B cell (primary cell): Measurements from ENCODE around the gene CFAP157. TPM values are rescaled to one million over a fixed set of nuclear protein-coding genes. Genes with fewer than 3 reads are reported as not detected.

ENCODE experiments used
- ATAC-seq: fragments of 200-7000 bp; cut with Tn5 transposase; one replicate; pipeline ENCODE4 v1.10.0; 2021; ENCODE audit warnings: low read depth, mild to moderate bottlenecking, moderate number of reproducible peaks, moderate library complexity
- CTCF ChIA-PET: fragments of 350-600 bp; sonication (Branson Sonifier 250); formaldehyde crosslinking; loops from one replicate; lab custom pipeline; 2021; ENCODE audit warnings: antibody characterized with exemption, inconsistent platforms; lab: Charles Lee
- POLR2A ChIA-PET: fragments of 350-600 bp; sonication (Branson Sonifier 250); formaldehyde crosslinking; loops from one replicate; lab custom pipeline; 2021; ENCODE audit warnings: antibody characterized with exemption; lab: Charles Lee
- DNase-seq: peaks from one replicate; pipeline ENCODE4 v3.0.0; 2013
- H2AFZ ChIP-seq: 2 replicates; pipeline ENCODE4 v1.6.1; 2012; ENCODE audit warnings: mild to moderate bottlenecking, low read depth, low read length; ENCODE audit not compliant: insufficient read depth, poor library complexity, severe bottlenecking
- H3K27ac ChIP-seq, 2 donors: 1 replicate in 1 of 2; 2 replicates in 1 of 2; pipeline ENCODE4 v1.5.1; 2012 to 2013; ENCODE audit warnings: low read length in 2 of 2, mild to moderate bottlenecking in 2 of 2, moderate library complexity in 1 of 2
- H3K27me3 ChIP-seq, 4 experiments: fragments of 200-600 bp in 1 of 4; sonication (generic) in 1 of 4; replicated peaks in 1 of 4; 1 replicate in 2 of 4; 2 replicates in 2 of 4; pipeline versions ENCODE4 v1.6.1 to v1.7.0; 2013 to 2016; ENCODE audit warnings: low read length in 3 of 4, mild to moderate bottlenecking in 2 of 4, mixed read lengths in 1 of 4, moderate library complexity in 1 of 4; ENCODE audit not compliant: insufficient read depth in 4 of 4, control insufficient read depth in 3 of 4; ENCODE audit errors: control extremely low read depth in 1 of 4
- H3K36me3 ChIP-seq, 2 experiments: replicated peaks in 1 of 2; 1 replicate in 1 of 2; 2 replicates in 1 of 2; pipeline versions ENCODE4 v1.6.1 to v1.7.1; 2013; ENCODE audit warnings: low read length in 1 of 2; ENCODE audit not compliant: insufficient read depth in 2 of 2, control insufficient read depth in 1 of 2; ENCODE audit errors: control extremely low read depth in 1 of 2, extremely low read depth in 1 of 2
- H3K4me1 ChIP-seq, 2 donors: fragments of 200-600 bp in 1 of 2; sonication (generic) in 1 of 2; 1 replicate in 1 of 2; 2 replicates in 1 of 2; pipeline versions ENCODE4 v1.5.1 to v1.6.1; 2013 to 2017; ENCODE audit warnings: low read length in 2 of 2; ENCODE audit not compliant: control insufficient read depth in 2 of 2, insufficient read depth in 2 of 2
- H3K4me2 ChIP-seq: replicated peaks from 2 replicates; pipeline ENCODE3; 2012; ENCODE audit warnings: mild to moderate bottlenecking, low read depth, low read length; ENCODE audit not compliant: poor library complexity, severe bottlenecking
- H3K4me3 ChIP-seq, 5 experiments: fragments of 200-600 bp in 1 of 5; sonication (generic) in 1 of 5; 1 replicate in 3 of 5; 2 replicates in 2 of 5; pipeline versions ENCODE4 v1.5.1 to v1.7.0; 2011 to 2016; ENCODE audit warnings: low read length in 4 of 5, mild to moderate bottlenecking in 4 of 5, low read depth in 2 of 5, control low read depth in 1 of 5, moderate library complexity in 1 of 5; ENCODE audit not compliant: insufficient read depth in 1 of 5; ENCODE audit errors: control extremely low read depth in 1 of 5, extremely low read depth in 1 of 5
- H3K79me2 ChIP-seq: fragments of 200-600 bp; sonication (generic); one replicate; pipeline ENCODE4 v1.6.0; 2016; ENCODE audit warnings: low read length; ENCODE audit not compliant: control insufficient read depth, insufficient read depth
- H3K9ac ChIP-seq: fragments of 200-600 bp; sonication (generic); 2 replicates; pipeline ENCODE4 v1.6.1; 2017; ENCODE audit warnings: mild to moderate bottlenecking, low read length, moderate library complexity
- H3K9me3 ChIP-seq, 3 donors: one replicate each; pipeline versions ENCODE4 v1.6.1 to v1.7.1; 2013; ENCODE audit warnings: low read length in 2 of 3; ENCODE audit not compliant: control insufficient read depth in 2 of 3, insufficient read depth in 1 of 3; ENCODE audit errors: control extremely low read depth in 1 of 3
- H4K20me1 ChIP-seq: 2 replicates; pipeline ENCODE4 v1.6.0; 2012; ENCODE audit warnings: mild to moderate bottlenecking, low read length; ENCODE audit not compliant: insufficient read depth, control insufficient read depth, poor library complexity, severe bottlenecking
- H3K27ac Mint-ChIP-seq: one replicate; pipeline ENCODE4 v1.8.0; 2021; ENCODE audit warnings: mixed read lengths
- H3K27me3 Mint-ChIP-seq: one replicate; pipeline ENCODE4 v1.8.0; 2021; ENCODE audit warnings: mixed read lengths
- H3K4me1 Mint-ChIP-seq: one replicate; pipeline ENCODE4 v1.8.0; 2021; ENCODE audit warnings: mixed read lengths
- H3K4me3 Mint-ChIP-seq: one replicate; pipeline ENCODE4 v1.8.0; 2021; ENCODE audit warnings: mixed read lengths
- H3K9me3 Mint-ChIP-seq: one replicate; pipeline ENCODE4 v1.8.0; 2022; ENCODE audit warnings: mixed read lengths; ENCODE audit not compliant: insufficient read depth
- EZH2 ChIP-seq: IDR thresholded peaks from 2 replicates; pipeline ENCODE4 v1.6.1; 2012; ENCODE audit warnings: borderline replicate concordance, low read depth, mild to moderate bottlenecking, moderate library complexity, low read length; ENCODE audit not compliant: insufficient read depth, poor library complexity, severe bottlenecking
- WGBS: methylation state at CpG from one replicate; pipeline ENCODE4 v1.1.5; 2013; ENCODE audit warnings: missing lambda C conversion rate; ENCODE audit not compliant: insufficient coverage; 5-methylcytosine and 5-hydroxymethylcytosine counted together
- intact Hi-C: fragments of 100-400 bp; cut with micrococcal nuclease; formaldehyde crosslinking; loops from one replicate; pipeline ENCODE4 v1.10.0; 2022
- polyA plus RNA-seq: library from polyadenylated mRNA; depleted of rRNA; stranded (reverse); fragments of >200 nt; gene quantifications from 2 replicates; pipeline ENCODE4 v1.2.3, GENCODE V29; 2012
- total RNA-seq, 2 donors: library from RNA; stranded (reverse); fragments of 120-200 nt in 1 of 2; gene quantifications; 1 replicate in 1 of 2; 2 replicates in 1 of 2; pipeline versions ENCODE4 v1.2.3 to v1.2.4, GENCODE V29; 2013 to 2022
- TF ChIP-seq, protein P1 (sequence below): fragments of 200-600 bp; IDR thresholded peaks from one replicate; pipeline ENCODE4 v1.8.0; 2022; ENCODE audit warnings: antibody characterized with exemption, mild to moderate bottlenecking

CFAP157 gene
- total and polyA plus RNA-seq, 2 donors (not counting 1 experiment from before 2014, with no cell fraction given), result 0.03 TPM; not detected in 1

DNA sequence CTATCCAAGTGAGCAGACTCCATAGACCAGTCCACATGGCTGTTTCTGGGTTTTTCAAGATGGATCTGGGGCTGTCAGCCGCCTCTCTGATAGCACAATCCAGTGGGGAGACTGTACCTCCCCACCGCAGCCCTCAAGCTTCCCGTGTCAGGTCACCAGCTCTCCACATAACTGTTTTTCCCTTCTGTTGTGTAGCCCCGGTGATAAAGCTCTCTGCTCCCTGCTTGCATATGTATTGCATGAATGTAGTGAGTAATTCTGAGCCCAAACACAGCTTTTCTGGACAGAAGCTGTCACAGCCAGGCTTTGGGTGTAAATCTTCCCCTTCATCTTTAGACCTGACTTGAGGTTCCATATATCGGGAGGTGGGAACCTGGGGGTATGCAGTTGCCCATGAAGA lies 23.1 kb upstream of the CFAP157 start:
- ATAC-seq (no peak), DNase-seq (no peak)
- intact Hi-C loops, result no loop called here
- Histone ChIP-seq H4K20me1 (no peaks in the 10 kb centered on the region), H3K4me3 (no peak overlapping the region), H3K9me3 (no peaks in the 10 kb centered on the region), H3K79me2 (no peaks in the 10 kb centered on the region), H3K27ac (no peak overlapping the region), H3K4me2 (no peak overlapping the region), H2AFZ (no peak overlapping the region), H3K36me3 (no peaks in the 10 kb centered on the region), H3K9ac (no peak overlapping the region), H3K4me1 (no peaks in the 10 kb centered on the region), H3K27me3 (peaks cover 0 to 4% (median 0%) of the 10 kb centered on the region in 4 experiments)
- no peak overlapping the region for H3K27ac Mint-ChIP-seq
- H3K4me3 Mint-ChIP-seq, result no peak overlapping the region
- WGBS, result 92% methylated on average over 2 of the region's 5 CpGs
- ChIA-PET POLR2A (no interaction called here), CTCF (no interaction called here)
- peaks cover 17% of the 10 kb centered on the region for H3K27me3 Mint-ChIP-seq
- no peak for TF ChIP-seq EZH2
- TF ChIP-seq, protein P1, sequence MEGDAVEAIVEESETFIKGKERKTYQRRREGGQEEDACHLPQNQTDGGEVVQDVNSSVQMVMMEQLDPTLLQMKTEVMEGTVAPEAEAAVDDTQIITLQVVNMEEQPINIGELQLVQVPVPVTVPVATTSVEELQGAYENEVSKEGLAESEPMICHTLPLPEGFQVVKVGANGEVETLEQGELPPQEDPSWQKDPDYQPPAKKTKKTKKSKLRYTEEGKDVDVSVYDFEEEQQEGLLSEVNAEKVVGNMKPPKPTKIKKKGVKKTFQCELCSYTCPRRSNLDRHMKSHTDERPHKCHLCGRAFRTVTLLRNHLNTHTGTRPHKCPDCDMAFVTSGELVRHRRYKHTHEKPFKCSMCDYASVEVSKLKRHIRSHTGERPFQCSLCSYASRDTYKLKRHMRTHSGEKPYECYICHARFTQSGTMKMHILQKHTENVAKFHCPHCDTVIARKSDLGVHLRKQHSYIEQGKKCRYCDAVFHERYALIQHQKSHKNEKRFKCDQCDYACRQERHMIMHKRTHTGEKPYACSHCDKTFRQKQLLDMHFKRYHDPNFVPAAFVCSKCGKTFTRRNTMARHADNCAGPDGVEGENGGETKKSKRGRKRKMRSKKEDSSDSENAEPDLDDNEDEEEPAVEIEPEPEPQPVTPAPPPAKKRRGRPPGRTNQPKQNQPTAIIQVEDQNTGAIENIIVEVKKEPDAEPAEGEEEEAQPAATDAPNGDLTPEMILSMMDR, result no peak
- no peaks in the 10 kb centered on the region for H3K9me3 Mint-ChIP-seq
- H3K4me1 Mint-ChIP-seq, result no peaks in the 10 kb centered on the region

DNA sequence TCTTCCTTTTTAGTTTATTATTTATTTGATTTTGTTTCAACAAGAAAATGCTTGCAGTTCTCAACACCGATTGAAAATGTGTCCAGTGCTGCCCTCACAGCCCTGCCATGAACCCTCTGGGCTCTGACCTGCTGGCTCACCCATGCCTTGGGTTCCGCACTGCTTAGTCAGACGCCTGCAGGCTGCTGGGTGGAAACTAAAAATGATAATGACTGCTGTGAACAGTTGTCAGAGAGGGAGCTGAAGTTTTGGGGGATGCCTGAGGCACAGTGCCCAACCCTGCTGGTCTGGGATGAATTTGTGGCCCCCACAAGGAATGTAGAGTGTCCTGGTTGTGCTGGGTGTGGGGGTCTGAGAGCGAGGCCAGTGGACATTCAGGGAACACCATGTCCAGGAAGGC lies 22.2 kb upstream of the CFAP157 start:
- POLR2A ChIA-PET, result interaction anchor here (0.5 kb wide), 1 partner anchor 92 kb away, joined by 3 read pairs; no protein-coding TSS in a partner anchor
- TF ChIP-seq, protein P1, result no peak
- no peak for TF ChIP-seq EZH2
- no peaks in the 10 kb centered on the region for H3K27me3 ChIP-seq
- CTCF ChIA-PET, result interaction anchor here (0.7 kb wide), 1 partner anchor 32 kb away, joined by 3 read pairs; no protein-coding TSS in a partner anchor
- WGBS, result 85% methylated on average over 4 of the region's 4 CpGs
- intact Hi-C loops, result no loop called here
- no peak overlapping the region for H3K4me2 ChIP-seq
- Mint-ChIP-seq H3K4me1 (no peaks in the 10 kb centered on the region), H3K4me3 (no peak overlapping the region), H3K27ac (no peak overlapping the region), H3K27me3 (peaks cover 15% of the 10 kb centered on the region), H3K9me3 (no peaks in the 10 kb centered on the region)
- no peaks in the 10 kb centered on the region for H3K36me3 ChIP-seq
- no peak overlapping the region for H3K27ac ChIP-seq
- H3K9ac ChIP-seq, result no peak overlapping the region
- no peaks in the 10 kb centered on the region for H4K20me1 ChIP-seq
- no peak overlapping the region for H3K4me3 ChIP-seq
- H3K4me1 ChIP-seq, result no peaks in the 10 kb centered on the region
- H3K9me3 ChIP-seq, result no peaks in the 10 kb centered on the region
- DNase-seq, result no peak
- H2AFZ ChIP-seq, result no peak overlapping the region
- no peak for ATAC-seq
- H3K79me2 ChIP-seq, result no peaks in the 10 kb centered on the region
